GM19023 (cell line): Measurements from ENCODE around the gene PKMYT1.
"Not testable (repeated sequence)": the region's sequence is repeated elsewhere in the genome, so short reads cannot be mapped to it uniquely, and the experiment has no call there.

Experiments
- ATAC-seq: cut with Tn5 transposase; IDR thresholded peaks from one replicate; pipeline ENCODE4 v1.9.1; 2021; ENCODE audit warnings: mild to moderate bottlenecking, moderate library complexity; ENCODE audit not compliant: unreplicated experiment

PKMYT1 gene

GRCh38 chr16:2963074-2963722 is 17.0 kb downstream of the PKMYT1 start:
- ATAC-seq, result no peak

GRCh38 chr16:2962334-2963073 is 17.7 kb downstream of the PKMYT1 start:
- no peak for ATAC-seq

GRCh38 chr16:2960183-2961010 is 19.8 kb downstream of the PKMYT1 start:
- ATAC-seq, result no peak

GRCh38 chr16:2959206-2959605 is 21.0 kb downstream of the PKMYT1 start:
- ATAC-seq, result no peak

- ATAC-seq, result no peak
Observed at GRCh38 chr16:2956579-2956956, 23.7 kb downstream of the PKMYT1 start.

GRCh38 chr16:2955779-2956578 is 24.3 kb downstream of the PKMYT1 start:
- ATAC-seq, result no peak

GRCh38 chr16:2955438-2955778 is 24.8 kb downstream of the PKMYT1 start:
- ATAC-seq, result no peak

GRCh38 chr16:2954656-2955381 is 25.4 kb downstream of the PKMYT1 start:
- ATAC-seq, result no peak

GRCh38 chr16:2953706-2954627 is 26.3 kb downstream of the PKMYT1 start:
- no peak for ATAC-seq

- no peak for ATAC-seq
Observed at GRCh38 chr16:2952679-2953078, 27.6 kb downstream of the PKMYT1 start.

- ATAC-seq, result no peak
Observed at GRCh38 chr16:2950773-2951172, 29.5 kb downstream of the PKMYT1 start.

- ATAC-seq, result no peak
Observed at GRCh38 chr16:2950353-2950724, 29.9 kb downstream of the PKMYT1 start.

- ATAC-seq, result no peak
Observed at GRCh38 chr16:2949705-2950352, 30.4 kb downstream of the PKMYT1 start.

- ATAC-seq, result no peak
Observed at GRCh38 chr16:2948807-2949704, 31.2 kb downstream of the PKMYT1 start.

- no peak for ATAC-seq
Observed at GRCh38 chr16:2946649-2947048, 33.6 kb downstream of the PKMYT1 start.

- not testable (repeated sequence) for ATAC-seq
Observed at GRCh38 chr16:2943716-2944115, 36.5 kb downstream of the PKMYT1 start.

- no peak for ATAC-seq
Observed at GRCh38 chr16:2942045-2942444, 38.2 kb downstream of the PKMYT1 start.

GRCh38 chr16:2939968-2940367 is 40.3 kb downstream of the PKMYT1 start:
- no peak for ATAC-seq
